Activated CD8-positive, alpha-beta T cell treated with anti-CD3 and anti-CD28 coated beads for 36 hours (primary cell): Measurements from ENCODE around the gene SAMD4A. TPM values are rescaled to one million over a fixed set of nuclear protein-coding genes. Genes with fewer than 3 reads are reported as not detected.

Source experiments
- ATAC-seq: fragments of 200-7000 bp; cut with Tn5 transposase; one replicate; pipeline ENCODE4 v1.10.0; 2021; ENCODE audit warnings: mild to moderate bottlenecking, moderate library complexity
- CTCF ChIA-PET: fragments of 350-600 bp; sonication (Branson Sonifier 250); formaldehyde crosslinking; loops from one replicate; lab custom pipeline; 2021; ENCODE audit warnings: antibody characterized with exemption; lab: Charles Lee
- POLR2A ChIA-PET: fragments of 350-600 bp; sonication (Branson Sonifier 250); formaldehyde crosslinking; loops from one replicate; lab custom pipeline; 2021; ENCODE audit warnings: antibody characterized with exemption; lab: Charles Lee
- DNase-seq: peaks from one replicate; pipeline ENCODE4 v3.0.0-alpha.2; 2020
- H3K27ac Mint-ChIP-seq: one replicate; pipeline ENCODE4 v1.8.0; 2021; ENCODE audit warnings: mild to moderate bottlenecking, mixed read lengths
- H3K27me3 Mint-ChIP-seq: one replicate; pipeline ENCODE4 v1.8.0; 2021; ENCODE audit warnings: mixed read lengths
- H3K36me3 Mint-ChIP-seq: one replicate; pipeline ENCODE4 v1.8.0; 2021; ENCODE audit warnings: low read depth, mixed read lengths
- H3K4me1 Mint-ChIP-seq: one replicate; pipeline ENCODE4 v1.8.0; 2021; ENCODE audit warnings: low read depth, mixed read lengths
- H3K4me3 Mint-ChIP-seq: one replicate; pipeline ENCODE4 v1.8.0; 2021; ENCODE audit warnings: mild to moderate bottlenecking, moderate library complexity, mixed read lengths
- H3K9me3 Mint-ChIP-seq: one replicate; pipeline ENCODE4 v1.8.0; 2021; ENCODE audit warnings: mixed read lengths
- CTCF ChIP-seq: fragments of 200-600 bp; IDR thresholded peaks from one replicate; pipeline ENCODE4 v1.8.0; 2022; ENCODE audit warnings: antibody characterized with exemption, mild to moderate bottlenecking
- intact Hi-C: fragments of 100-400 bp; cut with micrococcal nuclease; formaldehyde crosslinking; loops from one replicate; pipeline ENCODE4 v1.10.0; 2022
- total RNA-seq, 2 experiments: library from RNA; stranded (reverse); gene quantifications; one replicate each; pipeline ENCODE4 v1.2.3, GENCODE V29; 2021

The SAMD4A gene
- total RNA-seq, 2 experiments from 2014 or later: 4.5 to 4.9 TPM

GRCh38 chr14:54672688-54673087, 105.8 kb downstream of the SAMD4A start:
- POLR2A ChIA-PET: interaction anchor here (4.2 kb wide), 1 partner anchor 105 kb away, joined by 13 read pairs; the partner anchor contains the start of gene SAMD4A

GRCh38 chr14:54673193-54674045, 106.5 kb downstream of the SAMD4A start:
- no peak for TF ChIP-seq CTCF
- Mint-ChIP-seq H3K9me3 (no peaks in the 10 kb centered on the region), H3K36me3 (no peaks in the 10 kb centered on the region), H3K27me3 (peaks cover 34% of the 10 kb centered on the region), H3K27ac (no peak overlapping the region), H3K4me1 (peaks cover 22% of the 10 kb centered on the region), H3K4me3 (no peak overlapping the region)
- ChIA-PET POLR2A (interaction anchor here (0.7 to 4.2 kb wide), 3 partner anchors 103 to 138 kb away, joined by 3 to 13 read pairs (median 3); partner anchors contain the start of gene SAMD4A), CTCF (interaction anchor here (1.2 to 3.5 kb wide), 2 partner anchors 101 to 102 kb away, joined by 3 to 34 read pairs; no protein-coding TSS in a partner anchor)
- intact Hi-C loops: loop anchor here (10.0 kb wide), 1 partner anchor 101 kb away; no protein-coding TSS in a partner anchor
- DNase-seq (no peak), ATAC-seq (no peak)

More at GRCh38 chr14:54672688-54673087, 105.8 kb downstream of the SAMD4A start:
- intact Hi-C loops: loop anchor here (10.0 kb wide), 1 partner anchor 102 kb away; no protein-coding TSS in a partner anchor
- Mint-ChIP-seq H3K36me3 (no peaks in the 10 kb centered on the region), H3K27ac (no peak overlapping the region), H3K4me3 (no peak overlapping the region), H3K27me3 (peaks cover 39% of the 10 kb centered on the region), H3K9me3 (no peaks in the 10 kb centered on the region), H3K4me1 (peaks cover 22% of the 10 kb centered on the region)
- CTCF ChIA-PET: interaction anchor here (3.5 kb wide), 1 partner anchor 103 kb away, joined by 34 read pairs; no protein-coding TSS in a partner anchor
- DNase-seq (no peak), ATAC-seq (no peak)
- no peak for TF ChIP-seq CTCF

GRCh38 chr14:54674046-54674741, 107.3 kb downstream of the SAMD4A start:
- CTCF ChIA-PET: interaction anchor here (1.2 to 1.4 kb wide), 2 partner anchors 17 to 100 kb away, joined by 3 to 5 read pairs; no protein-coding TSS in a partner anchor
- no peak overlapping the region for H3K27ac Mint-ChIP-seq
- DNase-seq (no peak), ATAC-seq (no peak)
- no peak overlapping the region for H3K4me3 Mint-ChIP-seq
- H3K4me1 Mint-ChIP-seq: peaks cover 22% of the 10 kb centered on the region
- no peaks in the 10 kb centered on the region for H3K9me3 Mint-ChIP-seq
- peaks cover 34% of the 10 kb centered on the region for H3K27me3 Mint-ChIP-seq
- TF ChIP-seq CTCF: no peak
- no peaks in the 10 kb centered on the region for H3K36me3 Mint-ChIP-seq
- intact Hi-C loops: loop anchor here (10.0 kb wide), 1 partner anchor 101 kb away; no protein-coding TSS in a partner anchor
- POLR2A ChIA-PET: interaction anchor here (0.7 to 4.2 kb wide), 4 partner anchors 8 to 139 kb away, joined by 3 to 13 read pairs (median 4); partner anchors contain the start of gene SAMD4A

GRCh38 chr14:54675236-54676128, 108.6 kb downstream of the SAMD4A start:
- POLR2A ChIA-PET: interaction anchor here (1.3 kb wide), 1 partner anchor 9 kb away, joined by 5 read pairs; no protein-coding TSS in a partner anchor
- DNase-seq (no peak), ATAC-seq (no peak)
- H3K27ac Mint-ChIP-seq: no peak overlapping the region
- no peaks in the 10 kb centered on the region for H3K9me3 Mint-ChIP-seq
- H3K4me3 Mint-ChIP-seq: no peak overlapping the region
- intact Hi-C loops: loop anchor here (10.0 kb wide), 1 partner anchor 99 kb away; no protein-coding TSS in a partner anchor
- no peak for TF ChIP-seq CTCF
- peaks cover 32% of the 10 kb centered on the region for H3K27me3 Mint-ChIP-seq
- H3K4me1 Mint-ChIP-seq: peaks cover 11% of the 10 kb centered on the region
- no peaks in the 10 kb centered on the region for H3K36me3 Mint-ChIP-seq
- CTCF ChIA-PET: interaction anchor here (0.7 to 1.4 kb wide), 4 partner anchors 10 to 98 kb away, joined by 3 to 5 read pairs (median 4); no protein-coding TSS in a partner anchor
